GM12801 (cell line): ENCODE measurements around the gene ARAP2.

Experiments used
- CTCF ChIP-seq: IDR thresholded peaks from one replicate; pipeline ENCODE4 v1.5.1; 2011; ENCODE audit warnings: control low read depth; ENCODE audit not compliant: insufficient read length; ENCODE audit errors: extremely low read depth

The ARAP2 gene

GRCh38 chr4:36198861-36199260 lies 45.5 kb downstream of the ARAP2 start:
- TF ChIP-seq CTCF: no peak

GRCh38 chr4:36198068-36198808 lies 46.1 kb downstream of the ARAP2 start:
- TF ChIP-seq CTCF: no peak

- TF ChIP-seq CTCF: no peak
Measured at GRCh38 chr4:36197501-36197900, 46.8 kb downstream of the ARAP2 start.

- no peak for TF ChIP-seq CTCF
Measured at GRCh38 chr4:36196145-36196913, 48.0 kb downstream of the ARAP2 start.

GRCh38 chr4:36192922-36193321 lies 51.4 kb downstream of the ARAP2 start:
- no peak for TF ChIP-seq CTCF

GRCh38 chr4:36189511-36190226 lies 54.6 kb downstream of the ARAP2 start:
- no peak for TF ChIP-seq CTCF

GRCh38 chr4:36187723-36188333 lies 56.5 kb downstream of the ARAP2 start:
- TF ChIP-seq CTCF: no peak
